D721Med (cell line): ENCODE results near the gene ARHGAP8.

Experiments used
- DNase-seq: peaks from one replicate; pipeline ENCODE4 v3.0.0; 2011; ENCODE audit warnings: low spot score; ENCODE audit not compliant: insufficient read length
- FAIRE-seq: peaks from 2 replicates; lab custom pipeline; 2011; peaks lifted over from hg19 to GRCh38; lab: Jason Lieb, UNC
- CTCF ChIP-seq: IDR thresholded peaks from 2 replicates; pipeline ENCODE4 v1.5.1; 2012; ENCODE audit warnings: mild to moderate bottlenecking, control low read depth; ENCODE audit not compliant: insufficient read depth; ENCODE audit errors: missing control alignments

Gene ARHGAP8

GRCh38 chr22:44730490-44731356, 21.7 kb upstream of the ARHGAP8 start:
- FAIRE-seq (no peak), DNase-seq (no peak)
- TF ChIP-seq CTCF, result no peak

- DNase-seq (no peak), FAIRE-seq (no peak)
- no peak for TF ChIP-seq CTCF
These were observed 20.9 kb upstream of the ARHGAP8 start for GRCh38 chr22:44731357-44731970.

GRCh38 chr22:44732017-44732561, 20.3 kb upstream of the ARHGAP8 start:
- TF ChIP-seq CTCF, result no peak
- no peak for FAIRE-seq
- DNase-seq, result no peak

GRCh38 chr22:44732661-44733060, 19.7 kb upstream of the ARHGAP8 start:
- no peak for FAIRE-seq
- TF ChIP-seq CTCF, result no peak
- no peak for DNase-seq

- no peak for FAIRE-seq
- no peak for DNase-seq
- no peak for TF ChIP-seq CTCF
These were observed 18.8 kb upstream of the ARHGAP8 start for GRCh38 chr22:44733426-44734106.

- no peak for TF ChIP-seq CTCF
- FAIRE-seq, result no peak
- DNase-seq, result no peak
These were observed 18.1 kb upstream of the ARHGAP8 start for GRCh38 chr22:44734278-44734677.
